Vagina (tissue), 2 donors: Measurements from ENCODE around the gene GRIA1. TPM values are rescaled to one million over a fixed set of nuclear protein-coding genes. Genes with fewer than 3 reads are reported as not detected.

Experiments used
- DNase-seq, 2 donors: peaks; one replicate each; pipeline ENCODE4 v3.0.0-alpha.2; 2017; ENCODE audit errors: extremely low spot score in 2 of 2
- H3K27ac ChIP-seq: fragments of 200-600 bp; sonication (generic); one replicate; pipeline ENCODE4 v1.5.1; 2019
- H3K27me3 ChIP-seq: fragments of 200-600 bp; sonication (generic); one replicate; pipeline ENCODE4 v1.5.1; 2019
- H3K36me3 ChIP-seq, 2 donors: fragments of 200-600 bp; sonication (generic); one replicate each; pipeline ENCODE4 v1.5.1; 2017 to 2019
- H3K4me1 ChIP-seq: fragments of 200-600 bp; sonication (generic); one replicate; pipeline ENCODE4 v1.5.1; 2019
- H3K4me3 ChIP-seq, 2 donors: fragments of 200-600 bp; sonication (generic); 1 replicate in 1 of 2; 2 replicates in 1 of 2; pipeline ENCODE4 v1.5.1; 2016 to 2019
- H3K9me3 ChIP-seq: fragments of 200-600 bp; sonication (generic); one replicate; pipeline ENCODE4 v1.5.1; 2019
- CTCF ChIP-seq, 3 experiments: fragments of 450-650 bp in 2 of 3; fragments of 200-600 bp in 1 of 3; sonication (generic) in 1 of 3; IDR thresholded peaks; one replicate each; pipeline ENCODE4 v1.5.1; 2017 to 2019; ENCODE audit warnings: antibody characterized with exemption in 3 of 3, mild to moderate bottlenecking in 2 of 3, moderate library complexity in 2 of 3
- POLR2A ChIP-seq, 2 donors: fragments of 450-650 bp; IDR thresholded peaks; one replicate each; pipeline ENCODE4 v1.6.1; 2017; ENCODE audit warnings: antibody characterized with exemption in 2 of 2, mild to moderate bottlenecking in 2 of 2, moderate library complexity in 2 of 2
- POLR2AphosphoS5 ChIP-seq, 2 donors: sonication (generic); formaldehyde crosslinking; IDR thresholded peaks; one replicate each; pipeline ENCODE4 v1.9.0; 2017; ENCODE audit warnings: antibody characterized with exemption in 2 of 2, mild to moderate bottlenecking in 2 of 2, low read depth in 1 of 2; ENCODE audit not compliant: insufficient read depth in 1 of 2
- intact Hi-C: fragments of 100-400 bp; cut with DNase I; formaldehyde crosslinking; loops from one replicate; pipeline ENCODE4 v1.15.1; 2023
- total RNA-seq: library from RNA; depleted of rRNA; stranded (reverse); fragments of >200 nt; gene quantifications from one replicate; pipeline ENCODE4 v1.2.3, GENCODE V29; 2016

The GRIA1 gene
- total RNA-seq, 1 donor from 2014 or later = not detected

DNA sequence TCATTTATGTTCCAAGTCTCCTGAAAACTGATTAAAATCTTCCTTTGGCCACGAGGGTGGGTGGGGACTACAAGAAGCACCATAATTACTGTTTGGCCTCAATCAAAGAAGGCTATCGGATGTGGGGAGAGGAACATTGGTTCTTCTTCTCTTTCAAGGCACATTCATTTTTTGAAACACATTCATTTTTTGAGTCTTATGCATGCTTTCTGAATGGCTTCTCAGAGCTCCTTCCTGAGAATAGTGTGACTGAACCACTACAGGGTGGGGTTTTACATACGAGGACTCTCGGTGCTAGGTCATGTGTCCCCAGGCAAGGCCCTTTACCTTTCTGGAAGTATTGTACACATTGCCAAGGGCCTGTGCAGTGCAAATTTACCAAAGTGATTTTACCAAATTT, 7.0 kb upstream of the GRIA1 start:
- TF ChIP-seq CTCF (IDR thresholded peaks at IDR 0.05) = no peak
- TF ChIP-seq POLR2AphosphoS5 (IDR thresholded peaks at IDR 0.05; ENCODE audit: insufficient read depth in 1 of 2, low read depth in 1 of 2) = no peak
- TF ChIP-seq POLR2A (IDR thresholded peaks at IDR 0.05) = no peak
- DNase-seq = no peak
- Histone ChIP-seq H3K27ac (no peak overlapping the region), H3K9me3 (no peaks in the 10 kb centered on the region), H3K27me3 (no peaks in the 10 kb centered on the region), H3K36me3 (no peaks in the 10 kb centered on the region), H3K4me1 (no peaks in the 10 kb centered on the region), H3K4me3 (no peak overlapping the region)
- intact Hi-C loops = no loop called here

GRCh38 chr5:153485641-153486040, 4.8 kb upstream of the GRIA1 start:
- H3K27me3 ChIP-seq = no peaks in the 10 kb centered on the region
- H3K36me3 ChIP-seq = no peaks in the 10 kb centered on the region
- no peak overlapping the region for H3K4me3 ChIP-seq
- H3K4me1 ChIP-seq = no peaks in the 10 kb centered on the region
- TF ChIP-seq CTCF (IDR thresholded peaks at IDR 0.05) (no peak), POLR2AphosphoS5 (IDR thresholded peaks at IDR 0.05; ENCODE audit: insufficient read depth in 1 of 2, low read depth in 1 of 2) (no peak), POLR2A (IDR thresholded peaks at IDR 0.05) (no peak)
- intact Hi-C loops = no loop called here
- H3K27ac ChIP-seq = no peak overlapping the region
- H3K9me3 ChIP-seq = no peaks in the 10 kb centered on the region
- DNase-seq = no peak

- no peak for DNase-seq
- intact Hi-C loops = no loop called here
These were observed 3.7 kb upstream of the GRIA1 start for GRCh38 chr5:153486771-153487170.

GRCh38 chr5:153489611-153490010, 859 bp upstream of the GRIA1 start:
- Histone ChIP-seq H3K36me3 (no peaks in the 10 kb centered on the region), H3K4me3 (no peak overlapping the region), H3K4me1 (no peaks in the 10 kb centered on the region), H3K9me3 (no peaks in the 10 kb centered on the region), H3K27me3 (no peaks in the 10 kb centered on the region), H3K27ac (no peak overlapping the region)
- no peak for TF ChIP-seq POLR2A (IDR thresholded peaks at IDR 0.05)
- TF ChIP-seq POLR2AphosphoS5 (IDR thresholded peaks at IDR 0.05; ENCODE audit: insufficient read depth in 1 of 2, low read depth in 1 of 2) = no peak
- no peak for TF ChIP-seq CTCF (IDR thresholded peaks at IDR 0.05)
- intact Hi-C loops = loop anchor here (10.0 kb wide), 1 partner anchor 475 kb away; no protein-coding TSS in a partner anchor
- no peak for DNase-seq

More at GRCh38 chr5:153486771-153487170, 3.7 kb upstream of the GRIA1 start:
- Histone ChIP-seq H3K9me3 (no peaks in the 10 kb centered on the region), H3K27me3 (no peaks in the 10 kb centered on the region), H3K27ac (no peak overlapping the region), H3K4me3 (no peak overlapping the region), H3K36me3 (no peaks in the 10 kb centered on the region), H3K4me1 (no peaks in the 10 kb centered on the region)
- TF ChIP-seq CTCF (IDR thresholded peaks at IDR 0.05) (no peak), POLR2A (IDR thresholded peaks at IDR 0.05) (no peak), POLR2AphosphoS5 (IDR thresholded peaks at IDR 0.05; ENCODE audit: insufficient read depth in 1 of 2, low read depth in 1 of 2) (no peak)

DNA sequence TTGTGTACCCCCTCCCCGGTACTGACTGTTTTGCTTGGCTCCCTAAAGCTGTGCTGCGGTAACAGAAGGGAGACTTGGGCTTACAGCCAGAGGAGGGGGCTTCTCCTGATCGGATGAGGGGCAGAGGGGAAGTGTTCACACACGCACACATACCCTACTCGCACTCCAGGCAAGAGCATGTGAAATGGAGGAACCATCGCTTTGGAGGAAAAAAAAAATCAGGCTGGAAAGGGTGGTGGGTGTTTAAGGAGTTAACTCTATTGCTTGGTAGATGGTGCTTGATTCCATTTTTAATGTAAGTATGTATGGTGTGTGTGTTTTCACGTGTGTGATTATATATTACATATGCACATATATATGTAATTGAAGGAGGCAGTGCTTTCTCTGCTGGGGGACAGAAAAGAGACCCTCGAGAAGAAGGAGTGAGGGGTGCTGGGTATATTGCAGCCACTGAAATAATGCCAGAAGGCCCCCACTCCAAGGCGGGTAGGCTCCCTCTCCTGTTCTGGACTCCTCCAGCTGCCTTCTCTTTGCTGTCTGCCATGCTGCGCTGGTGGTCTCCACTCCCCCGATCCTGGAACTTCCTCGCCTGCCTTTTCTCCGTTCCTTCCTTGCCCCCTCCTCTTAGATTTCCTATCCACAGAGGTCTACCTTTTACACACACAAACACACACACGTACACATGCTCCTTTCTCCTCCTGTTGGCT, 721 bp downstream of the GRIA1 start:
- Histone ChIP-seq H3K27me3 (no peaks in the 10 kb centered on the region), H3K36me3 (no peaks in the 10 kb centered on the region), H3K27ac (no peak overlapping the region), H3K4me1 (no peaks in the 10 kb centered on the region), H3K4me3 (peak overlapping the region; percentile 2 to 15), H3K9me3 (no peaks in the 10 kb centered on the region)
- no peak for TF ChIP-seq POLR2AphosphoS5 (IDR thresholded peaks at IDR 0.05; ENCODE audit: insufficient read depth in 1 of 2, low read depth in 1 of 2)
- TF ChIP-seq CTCF (IDR thresholded peaks at IDR 0.05) = no peak
- no peak for TF ChIP-seq POLR2A (IDR thresholded peaks at IDR 0.05)
- intact Hi-C loops = loop anchor here (10.0 kb wide), 1 partner anchor 474 kb away; no protein-coding TSS in a partner anchor
- DNase-seq = no peak
